ENCODE data around the gene ANKRD2. TPM values are rescaled to one million over a fixed set of nuclear protein-coding genes. Genes with fewer than 3 reads are reported as not detected.

The ANKRD2 gene
- total and polyA plus RNA-seq, 2 donors from 2014 or later: 3.6 to 10.0 TPM

DNA sequence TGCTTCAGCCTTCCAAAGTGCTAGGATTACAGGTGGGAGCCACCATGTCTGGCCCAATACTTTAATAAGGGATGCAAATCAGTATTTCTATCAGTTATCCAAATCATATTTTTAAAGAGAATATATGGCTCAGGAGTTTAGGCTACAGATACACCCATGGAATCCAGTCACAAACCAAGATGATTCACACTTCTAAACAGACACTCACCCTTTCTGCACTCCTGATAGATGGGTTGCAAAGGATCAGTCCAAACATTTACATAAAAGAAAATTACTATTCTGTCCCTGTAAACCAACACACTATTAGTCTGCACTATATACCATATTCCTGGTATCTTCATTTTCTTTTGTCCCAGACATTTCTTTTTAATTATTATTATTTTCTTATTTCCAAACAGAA, 58.5 kb downstream of the ANKRD2 start:
- TF ChIP-seq, protein P1, sequence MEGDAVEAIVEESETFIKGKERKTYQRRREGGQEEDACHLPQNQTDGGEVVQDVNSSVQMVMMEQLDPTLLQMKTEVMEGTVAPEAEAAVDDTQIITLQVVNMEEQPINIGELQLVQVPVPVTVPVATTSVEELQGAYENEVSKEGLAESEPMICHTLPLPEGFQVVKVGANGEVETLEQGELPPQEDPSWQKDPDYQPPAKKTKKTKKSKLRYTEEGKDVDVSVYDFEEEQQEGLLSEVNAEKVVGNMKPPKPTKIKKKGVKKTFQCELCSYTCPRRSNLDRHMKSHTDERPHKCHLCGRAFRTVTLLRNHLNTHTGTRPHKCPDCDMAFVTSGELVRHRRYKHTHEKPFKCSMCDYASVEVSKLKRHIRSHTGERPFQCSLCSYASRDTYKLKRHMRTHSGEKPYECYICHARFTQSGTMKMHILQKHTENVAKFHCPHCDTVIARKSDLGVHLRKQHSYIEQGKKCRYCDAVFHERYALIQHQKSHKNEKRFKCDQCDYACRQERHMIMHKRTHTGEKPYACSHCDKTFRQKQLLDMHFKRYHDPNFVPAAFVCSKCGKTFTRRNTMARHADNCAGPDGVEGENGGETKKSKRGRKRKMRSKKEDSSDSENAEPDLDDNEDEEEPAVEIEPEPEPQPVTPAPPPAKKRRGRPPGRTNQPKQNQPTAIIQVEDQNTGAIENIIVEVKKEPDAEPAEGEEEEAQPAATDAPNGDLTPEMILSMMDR (IDR thresholded peaks at IDR 0.05; ENCODE audit: borderline replicate concordance, extremely low read depth, insufficient read depth): no peak
- FAIRE-seq (no peak), DNase-seq (no peak)
- Histone ChIP-seq H3K4me1 (ENCODE audit: control insufficient read depth in 2 of 3, insufficient read depth in 2 of 3, low read depth in 1 of 3, low read length in 3 of 3) (peaks cover 0 to 7% (median 0%) of the 10 kb centered on the region in 3 donors), H3K9me3 (ENCODE audit: control insufficient read depth in 2 of 3, insufficient read depth in 1 of 3, low read length in 3 of 3) (no peaks in the 10 kb centered on the region), H3K9ac (ENCODE audit: low read length in 3 of 3) (no peak overlapping the region), H3K27ac (ENCODE audit: low read depth in 2 of 2, low read length in 2 of 2) (no peak overlapping the region), H3K27me3 (ENCODE audit: control insufficient read depth, insufficient read depth, low read length) (no peaks in the 10 kb centered on the region), H3K4me3 (ENCODE audit: low read length in 3 of 3) (no peak overlapping the region), H3K36me3 (ENCODE audit: control insufficient read depth in 2 of 3, insufficient read depth in 3 of 3, low read length in 3 of 3) (no peaks in the 10 kb centered on the region)
- intact Hi-C loops (cut with DNase I): no loop called here

DNA sequence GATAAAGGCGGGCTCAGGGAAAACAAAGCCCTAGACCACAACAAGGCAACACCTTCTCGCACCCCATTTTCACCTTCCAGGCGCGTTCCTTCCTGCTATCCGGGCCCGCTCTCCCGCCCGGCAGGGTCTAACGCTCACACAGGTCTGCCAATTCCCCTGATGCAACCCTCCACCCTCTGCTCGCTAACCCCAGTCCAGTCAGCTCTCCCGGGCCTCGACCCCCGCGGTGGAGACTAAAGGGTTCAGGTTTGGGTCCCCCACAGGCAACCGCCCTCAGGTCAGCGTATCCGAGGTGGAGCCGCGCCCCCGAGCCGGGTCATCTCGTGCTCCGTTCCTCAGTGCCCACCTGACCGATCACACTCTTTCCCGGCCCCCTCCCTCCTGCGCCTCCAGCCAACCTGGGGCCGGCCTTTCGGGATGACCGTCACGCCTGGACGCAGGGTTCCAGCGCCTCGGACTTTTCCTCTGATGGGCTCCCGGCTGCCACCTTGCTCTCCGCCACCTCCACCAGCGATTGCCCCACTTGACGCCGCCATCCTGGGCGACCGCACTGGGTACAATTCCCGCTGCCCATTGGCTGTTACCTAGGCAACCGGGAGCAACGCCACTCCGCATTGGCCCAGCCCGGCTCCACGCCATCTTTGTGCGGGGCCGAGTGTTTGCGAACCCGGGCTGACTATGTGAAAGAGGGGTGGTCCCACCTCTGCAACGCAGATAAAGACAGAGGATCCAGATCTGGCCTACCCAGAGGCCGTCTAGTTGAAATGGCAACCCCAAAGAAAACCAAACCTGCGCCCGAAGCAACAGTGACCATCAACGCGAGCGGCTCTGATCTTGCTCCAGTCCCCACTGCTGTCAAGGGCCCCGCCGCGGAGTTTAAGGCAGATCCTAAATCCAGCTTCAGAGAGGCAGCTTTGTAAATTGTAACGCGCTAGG, 60.6 kb downstream of the ANKRD2 start, which contains the start of gene MORN4:
TSS of gene MORN4 (minus strand) at position 552 of the 936 bp plus-strand sequence. CDS start 13,847 bp downstream, outside the sequence.
- intact Hi-C loops (cut with DNase I): no loop called here
- Histone ChIP-seq H3K9me3 (ENCODE audit: control insufficient read depth in 2 of 3, insufficient read depth in 1 of 3, low read length in 3 of 3) (no peaks in the 10 kb centered on the region), H3K27ac (ENCODE audit: low read depth in 2 of 2, low read length in 2 of 2) (peak within 1 kb of the TSS; percentile 37 to 71), H3K36me3 (ENCODE audit: control insufficient read depth in 2 of 3, insufficient read depth in 3 of 3, low read length in 3 of 3) (no peaks in the 10 kb centered on the region), H3K27me3 (ENCODE audit: control insufficient read depth, insufficient read depth, low read length) (no peaks in the 10 kb centered on the region), H3K9ac (ENCODE audit: low read length in 3 of 3) (peak within 1 kb of the TSS; percentile 59 to 80 (median 70)), H3K4me1 (ENCODE audit: control insufficient read depth in 2 of 3, insufficient read depth in 2 of 3, low read depth in 1 of 3, low read length in 3 of 3) (peaks cover 0 to 7% (median 0%) of the 10 kb centered on the region in 3 donors), H3K4me3 (ENCODE audit: low read length in 3 of 3) (peak within 1 kb of the TSS; percentile 72 to 94 (median 90))
- FAIRE-seq (no peak), DNase-seq (peak; percentile 96 to 98 (median 96))
- TF ChIP-seq, protein P1 (IDR thresholded peaks at IDR 0.05; ENCODE audit: borderline replicate concordance, extremely low read depth, insufficient read depth): no peak

Other genes starting within 250 kb of the ANKRD2 start
- gene FRAT2, start 238.1 kb upstream of the ANKRD2 start, total RNA-seq: 16.8 TPM
- 5.4 TPM for gene FRAT2, start 238.1 kb upstream of the ANKRD2 start, polyA plus RNA-seq (ENCODE audit: insufficient read depth, low read depth, low replicate concordance)
- gene RRP12, start 171.4 kb upstream of the ANKRD2 start, total RNA-seq: 30.0 TPM
- gene RRP12, start 171.4 kb upstream of the ANKRD2 start, polyA plus RNA-seq (ENCODE audit: insufficient read depth, low read depth, low replicate concordance): 9.7 TPM
- gene PGAM1, start 146.6 kb upstream of the ANKRD2 start, total RNA-seq: 161 TPM
- gene PGAM1, start 146.6 kb upstream of the ANKRD2 start, polyA plus RNA-seq (ENCODE audit: insufficient read depth, low read depth, low replicate concordance): 328 TPM
- 28.8 TPM for gene EXOSC1, start 126.8 kb upstream of the ANKRD2 start, total RNA-seq
- 40.9 TPM for gene EXOSC1, start 126.8 kb upstream of the ANKRD2 start, polyA plus RNA-seq (ENCODE audit: insufficient read depth, low read depth, low replicate concordance)
- gene ZDHHC16, start 126.6 kb upstream of the ANKRD2 start, total RNA-seq: 35.9 TPM
- gene ZDHHC16, start 126.6 kb upstream of the ANKRD2 start, polyA plus RNA-seq (ENCODE audit: insufficient read depth, low read depth, low replicate concordance): 48.9 TPM
- gene MMS19, start 74.4 kb upstream of the ANKRD2 start, total RNA-seq: 56.1 TPM
- gene MMS19, start 74.4 kb upstream of the ANKRD2 start, polyA plus RNA-seq (ENCODE audit: insufficient read depth, low read depth, low replicate concordance): 49.7 TPM
- gene UBTD1, start 73.9 kb upstream of the ANKRD2 start, total RNA-seq: 17.4 TPM
- 26.1 TPM for gene UBTD1, start 73.9 kb upstream of the ANKRD2 start, polyA plus RNA-seq (ENCODE audit: insufficient read depth, low read depth, low replicate concordance)
- 28.8 TPM for gene HOGA1, start 11.6 kb downstream of the ANKRD2 start, total RNA-seq
- 100 TPM for gene HOGA1, start 11.6 kb downstream of the ANKRD2 start, polyA plus RNA-seq (ENCODE audit: insufficient read depth, low read depth, low replicate concordance)
- gene C10orf62, start 16.9 kb downstream of the ANKRD2 start, total RNA-seq: 1.6 TPM
- 0.77 TPM for gene C10orf62, start 16.9 kb downstream of the ANKRD2 start, polyA plus RNA-seq (ENCODE audit: insufficient read depth, low read depth, low replicate concordance)
- 9.1 TPM for gene MORN4, start 60.7 kb downstream of the ANKRD2 start, total RNA-seq
- gene MORN4, start 60.7 kb downstream of the ANKRD2 start, polyA plus RNA-seq (ENCODE audit: insufficient read depth, low read depth, low replicate concordance): 21.2 TPM
- gene PI4K2A, start 67.9 kb downstream of the ANKRD2 start, total RNA-seq: 14.2 TPM
- 17.3 TPM for gene PI4K2A, start 67.9 kb downstream of the ANKRD2 start, polyA plus RNA-seq (ENCODE audit: insufficient read depth, low read depth, low replicate concordance)
- gene AVPI1, start 114.5 kb downstream of the ANKRD2 start, total RNA-seq: 10.7 TPM
- gene AVPI1, start 114.5 kb downstream of the ANKRD2 start, polyA plus RNA-seq (ENCODE audit: insufficient read depth, low read depth, low replicate concordance): 15.5 TPM
- gene MARVELD1, start 141.0 kb downstream of the ANKRD2 start, total RNA-seq: 43.2 TPM
- gene MARVELD1, start 141.0 kb downstream of the ANKRD2 start, polyA plus RNA-seq (ENCODE audit: insufficient read depth, low read depth, low replicate concordance): 8.3 TPM
- 34.4 TPM for gene ZFYVE27, start 164.3 kb downstream of the ANKRD2 start, total RNA-seq
- 23.3 TPM for gene ZFYVE27, start 164.3 kb downstream of the ANKRD2 start, polyA plus RNA-seq (ENCODE audit: insufficient read depth, low read depth, low replicate concordance)
- gene SFRP5, start 199.2 kb downstream of the ANKRD2 start, total RNA-seq: 0.31 TPM
- gene SFRP5, start 199.2 kb downstream of the ANKRD2 start, polyA plus RNA-seq (ENCODE audit: insufficient read depth, low read depth, low replicate concordance): 0.22 TPM

Data from kidney (tissue), 14 donors.